AG09309 (cell line): ENCODE data around the gene MTF1.

ENCODE experiments used
- DNase-seq: peaks from one replicate; pipeline ENCODE4 v3.0.0-alpha.2; 2010; ENCODE audit warnings: low read depth
- H3K4me3 ChIP-seq: 2 replicates; pipeline ENCODE4 v1.5.1; 2011; ENCODE audit warnings: mild to moderate bottlenecking, low read depth, low read length, moderate library complexity; ENCODE audit not compliant: control insufficient read depth
- TF ChIP-seq, protein P1 (sequence below): IDR thresholded peaks from 2 replicates; pipeline ENCODE4 v1.5.1; 2011; ENCODE audit warnings: mild to moderate bottlenecking, low read depth, low read length, inconsistent platforms; ENCODE audit not compliant: insufficient read depth, control insufficient read depth; ENCODE audit errors: missing control alignments

The MTF1 gene

DNA sequence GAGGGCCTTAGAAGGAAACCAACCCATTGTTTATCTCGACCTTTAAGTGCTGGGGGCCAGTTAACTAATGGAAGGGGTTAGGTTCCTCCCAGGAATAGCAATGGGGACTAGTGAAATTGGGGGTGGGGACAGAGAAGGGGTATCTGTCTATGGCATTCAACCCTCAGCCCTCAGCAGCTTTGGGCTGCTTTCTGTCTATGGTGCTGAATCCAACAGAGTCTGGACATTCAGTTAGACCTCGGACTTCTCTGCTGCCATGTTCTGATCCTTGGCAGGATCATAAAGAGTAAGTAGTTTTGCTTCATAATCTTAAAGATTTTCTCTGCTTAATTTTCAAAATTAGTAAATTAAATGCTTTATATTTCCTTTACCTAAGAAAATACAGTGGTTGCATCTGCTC, 91.9 kb downstream of the MTF1 start:
- TF ChIP-seq, protein P1, sequence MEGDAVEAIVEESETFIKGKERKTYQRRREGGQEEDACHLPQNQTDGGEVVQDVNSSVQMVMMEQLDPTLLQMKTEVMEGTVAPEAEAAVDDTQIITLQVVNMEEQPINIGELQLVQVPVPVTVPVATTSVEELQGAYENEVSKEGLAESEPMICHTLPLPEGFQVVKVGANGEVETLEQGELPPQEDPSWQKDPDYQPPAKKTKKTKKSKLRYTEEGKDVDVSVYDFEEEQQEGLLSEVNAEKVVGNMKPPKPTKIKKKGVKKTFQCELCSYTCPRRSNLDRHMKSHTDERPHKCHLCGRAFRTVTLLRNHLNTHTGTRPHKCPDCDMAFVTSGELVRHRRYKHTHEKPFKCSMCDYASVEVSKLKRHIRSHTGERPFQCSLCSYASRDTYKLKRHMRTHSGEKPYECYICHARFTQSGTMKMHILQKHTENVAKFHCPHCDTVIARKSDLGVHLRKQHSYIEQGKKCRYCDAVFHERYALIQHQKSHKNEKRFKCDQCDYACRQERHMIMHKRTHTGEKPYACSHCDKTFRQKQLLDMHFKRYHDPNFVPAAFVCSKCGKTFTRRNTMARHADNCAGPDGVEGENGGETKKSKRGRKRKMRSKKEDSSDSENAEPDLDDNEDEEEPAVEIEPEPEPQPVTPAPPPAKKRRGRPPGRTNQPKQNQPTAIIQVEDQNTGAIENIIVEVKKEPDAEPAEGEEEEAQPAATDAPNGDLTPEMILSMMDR, result no peak
- H3K4me3 ChIP-seq, result no peak overlapping the region
- DNase-seq, result no peak

DNA sequence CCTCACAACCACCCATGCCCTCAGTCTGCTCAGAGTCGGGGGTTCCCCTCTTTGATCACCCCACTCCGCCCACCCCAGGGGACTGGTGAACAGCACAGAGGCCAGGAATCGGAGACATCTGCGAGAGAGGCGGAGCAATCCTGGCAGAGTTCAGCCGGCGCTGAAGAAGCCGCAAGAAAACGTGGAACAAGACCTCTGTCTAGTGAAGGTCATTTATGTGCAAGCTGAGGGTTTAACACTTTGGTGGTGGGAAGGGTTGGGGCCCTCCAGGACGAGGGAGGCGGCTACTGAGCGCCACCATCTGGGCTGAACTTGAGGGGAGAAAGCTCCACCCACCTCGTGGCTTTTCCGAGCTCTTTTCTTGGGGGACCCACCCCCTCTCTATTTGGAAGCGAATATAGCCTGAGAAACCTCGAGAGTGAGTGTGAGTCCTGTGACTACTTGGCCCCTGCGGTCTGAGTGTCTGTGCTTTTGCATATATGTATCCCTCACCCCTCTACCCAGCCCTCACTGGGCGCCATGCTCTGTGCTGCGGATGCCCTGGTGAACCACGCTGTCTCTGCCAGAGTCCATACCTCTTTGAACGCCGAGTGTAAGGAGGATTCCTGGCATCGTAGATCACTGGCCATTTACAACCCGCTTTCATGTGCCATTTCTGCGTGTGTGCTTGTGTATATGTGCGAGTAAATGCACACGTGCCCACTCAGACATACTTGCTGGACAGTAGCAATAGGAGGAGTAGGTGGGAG, 93.3 kb downstream of the MTF1 start:
- DNase-seq, result no peak
- H3K4me3 ChIP-seq, result no peak overlapping the region
- TF ChIP-seq, protein P1, result no peak

DNA sequence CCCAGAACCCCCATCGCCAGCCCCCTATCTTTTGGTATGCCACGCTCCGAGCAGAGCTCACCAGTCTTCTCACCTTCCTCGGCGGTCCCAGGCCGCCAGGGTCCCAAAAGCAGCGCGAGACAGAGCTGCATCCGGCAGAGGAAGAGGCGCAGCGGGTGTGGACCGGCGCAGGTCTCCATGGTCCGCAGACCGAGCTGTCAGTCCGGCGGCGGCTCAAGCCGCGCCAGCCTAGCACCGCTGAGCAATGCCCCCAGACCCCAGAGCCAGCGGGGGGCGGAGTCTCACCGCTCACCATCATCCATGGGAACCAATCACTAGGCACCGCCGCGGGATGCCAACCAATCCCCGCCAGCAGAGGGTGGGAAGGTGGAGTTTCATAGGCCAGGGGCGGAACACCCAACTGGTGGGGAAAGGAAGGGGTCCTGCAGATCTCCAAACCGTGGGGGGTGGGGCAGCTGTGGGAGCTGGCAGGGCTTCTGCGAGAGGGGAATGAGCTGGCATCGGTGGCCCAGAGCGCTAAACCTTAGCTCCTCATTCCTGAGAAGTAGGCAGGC, 94.4 kb downstream of the MTF1 start, which contains the start of gene EPHA10:
Gene EPHA10 (minus strand): TSS at position 233 of the 554 bp plus-strand sequence. CDS start 54 bp downstream, at position 179.
- TF ChIP-seq, protein P1, result no peak
- DNase-seq, result no peak
- H3K4me3 ChIP-seq, result no peak within 1 kb of the TSS

- TF ChIP-seq, protein P1, result no peak
- H3K4me3 ChIP-seq, result no peak overlapping the region
- no peak for DNase-seq
Measured at GRCh38 chr1:37764414-37764825, 95.0 kb downstream of the MTF1 start.

GRCh38 chr1:37763791-37764413, 95.5 kb downstream of the MTF1 start:
- no peak overlapping the region for H3K4me3 ChIP-seq
- no peak for DNase-seq
- TF ChIP-seq, protein P1, result no peak

DNA sequence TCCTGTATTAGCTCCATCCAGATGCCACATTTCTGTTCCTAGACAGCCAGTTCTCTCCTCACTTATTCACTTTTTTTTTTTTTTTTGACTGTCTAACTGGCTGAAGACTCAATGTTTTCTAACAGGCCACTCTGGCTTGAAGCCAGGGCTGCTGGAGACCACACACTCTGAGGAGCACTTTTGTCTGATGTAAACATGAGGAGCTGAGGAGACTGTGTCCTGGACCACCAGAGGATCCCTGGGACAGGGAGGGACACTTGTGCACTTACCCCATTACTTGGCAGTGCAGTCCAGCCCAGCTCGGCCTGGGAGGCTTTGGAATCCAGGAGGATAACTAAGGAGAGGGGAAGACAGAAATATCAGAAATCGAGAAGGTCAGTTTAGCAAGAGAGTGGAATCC, 96.9 kb downstream of the MTF1 start:
- no peak for DNase-seq
- TF ChIP-seq, protein P1, result no peak
- H3K4me3 ChIP-seq, result no peak overlapping the region
